ENCODE measurements around the gene VWA5B2. TPM values are rescaled to one million over a fixed set of nuclear protein-coding genes. Genes with fewer than 3 reads are reported as not detected.
A peak's percentile ranks its signal among the peaks of the same experiment; 100 is the strongest.

The VWA5B2 gene
- total and polyA plus RNA-seq, 2 of the 4 experiments (the other 2 are of a cell fraction), result not detected

GRCh38 chr3:184185461-184186183, 43.8 kb upstream of the VWA5B2 start (continued):
- TF ChIP-seq, protein P1, sequence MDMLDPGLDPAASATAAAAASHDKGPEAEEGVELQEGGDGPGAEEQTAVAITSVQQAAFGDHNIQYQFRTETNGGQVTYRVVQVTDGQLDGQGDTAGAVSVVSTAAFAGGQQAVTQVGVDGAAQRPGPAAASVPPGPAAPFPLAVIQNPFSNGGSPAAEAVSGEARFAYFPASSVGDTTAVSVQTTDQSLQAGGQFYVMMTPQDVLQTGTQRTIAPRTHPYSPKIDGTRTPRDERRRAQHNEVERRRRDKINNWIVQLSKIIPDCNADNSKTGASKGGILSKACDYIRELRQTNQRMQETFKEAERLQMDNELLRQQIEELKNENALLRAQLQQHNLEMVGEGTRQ (IDR thresholded peaks at IDR 0.05; ENCODE audit: low read depth, low read length), result peak; percentile 67
- TF ChIP-seq RCOR1 (IDR thresholded peaks at IDR 0.05; ENCODE audit: insufficient replicate concordance, low read length), result no peak
